HG03558 (cell line): Measurements from ENCODE around the gene C16orf78.
"Not testable (repeated sequence)": the region's sequence is repeated elsewhere in the genome, so short reads cannot be mapped to it uniquely, and the experiment has no call there.

ENCODE experiments used
- ATAC-seq: cut with Tn5 transposase; IDR thresholded peaks from one replicate; pipeline ENCODE4 v1.9.1; 2021; ENCODE audit warnings: moderate number of reproducible peaks; ENCODE audit not compliant: unreplicated experiment; ENCODE audit errors: extremely low read depth

C16orf78 gene

DNA sequence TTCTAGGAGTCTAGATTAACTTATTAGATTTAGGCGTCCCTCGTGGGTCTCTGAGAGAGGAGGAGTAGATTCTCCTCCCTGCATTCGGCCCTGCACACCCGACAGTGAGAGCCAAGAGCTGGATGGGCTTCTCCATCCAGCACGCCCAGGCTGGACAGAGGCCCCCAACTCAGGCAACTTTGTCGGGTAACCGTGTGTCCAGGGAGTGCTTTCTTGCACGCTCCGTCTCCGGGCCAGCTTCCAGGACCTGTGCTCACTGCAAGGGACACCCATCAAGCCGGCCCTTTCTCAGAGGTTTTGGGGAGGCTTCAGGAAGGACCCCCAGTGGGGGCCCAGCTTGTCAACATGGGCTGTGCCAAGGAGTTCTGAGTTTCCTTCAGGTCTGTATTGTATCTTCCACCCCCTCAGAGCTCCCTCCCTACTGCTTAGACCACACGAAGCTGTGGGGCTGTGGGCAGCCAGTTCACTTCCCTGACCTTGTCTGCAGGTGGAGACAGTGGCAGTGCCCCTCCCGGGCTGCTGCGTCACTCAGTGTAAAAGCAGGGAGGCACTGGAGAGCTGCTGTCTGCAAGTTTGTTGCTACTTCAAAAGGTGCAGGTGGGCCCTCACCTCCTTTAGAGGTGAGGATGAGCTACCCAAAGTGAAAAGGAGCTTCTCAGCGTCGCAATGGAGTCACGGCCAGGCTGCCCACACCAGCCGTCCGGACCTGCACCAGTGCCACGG, 24.0 kb upstream of the C16orf78 start:
- ATAC-seq = no peak

DNA sequence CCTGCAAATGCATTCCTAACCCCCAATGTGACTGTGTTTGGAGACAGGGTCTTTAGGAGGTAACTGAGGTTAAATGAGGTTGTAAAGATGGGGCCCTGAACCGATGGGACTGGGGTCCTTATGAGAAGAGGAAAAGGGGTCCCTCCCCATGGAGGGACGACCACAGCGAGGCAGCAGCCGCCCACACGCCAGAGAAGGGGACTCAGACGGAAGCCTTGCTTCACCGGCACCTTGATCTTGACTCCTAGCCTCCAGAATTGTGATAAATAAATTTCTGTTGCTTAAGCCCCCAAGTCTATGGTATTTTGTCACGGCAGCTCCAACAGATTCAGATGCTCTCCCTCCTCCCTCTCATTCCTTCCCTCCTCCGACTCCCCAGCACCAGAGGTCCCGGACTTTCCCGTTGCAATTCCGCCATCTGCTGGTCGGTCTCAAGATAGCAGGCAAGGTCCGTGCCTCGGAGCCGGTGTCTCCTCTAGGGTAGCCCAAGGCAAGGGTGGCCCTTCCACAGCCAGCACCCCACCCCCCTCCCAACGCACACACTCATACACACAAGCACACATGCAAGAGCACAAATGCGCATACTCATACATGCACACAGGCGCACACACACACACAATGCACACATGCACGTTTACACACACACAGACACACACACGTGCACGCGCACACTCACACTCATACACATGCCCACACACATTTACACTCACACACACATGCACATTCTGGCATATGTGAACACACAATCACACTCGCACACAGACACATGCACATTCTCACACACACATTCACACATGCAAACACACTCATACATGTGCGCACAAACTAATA, 23.1 kb upstream of the C16orf78 start:
- no peak for ATAC-seq

DNA sequence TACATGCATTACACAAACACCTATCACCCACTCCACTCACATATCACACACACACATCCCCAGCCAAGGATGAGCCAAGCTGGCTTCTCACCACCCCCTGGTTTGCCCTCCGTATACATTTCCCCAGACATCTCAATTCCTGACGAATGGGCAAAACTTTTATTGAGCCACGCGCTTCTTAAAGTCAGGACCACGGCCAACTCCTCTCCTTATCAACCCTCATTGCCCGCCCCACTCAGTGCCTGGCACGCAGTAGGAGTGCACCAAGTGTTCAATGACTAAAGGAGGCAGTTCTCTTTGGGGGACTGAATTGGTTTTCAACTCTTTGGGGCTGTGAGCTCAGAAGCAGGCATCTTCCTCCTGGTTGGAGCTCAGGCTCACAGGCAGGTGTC, 22.5 kb upstream of the C16orf78 start:
- no peak for ATAC-seq

DNA sequence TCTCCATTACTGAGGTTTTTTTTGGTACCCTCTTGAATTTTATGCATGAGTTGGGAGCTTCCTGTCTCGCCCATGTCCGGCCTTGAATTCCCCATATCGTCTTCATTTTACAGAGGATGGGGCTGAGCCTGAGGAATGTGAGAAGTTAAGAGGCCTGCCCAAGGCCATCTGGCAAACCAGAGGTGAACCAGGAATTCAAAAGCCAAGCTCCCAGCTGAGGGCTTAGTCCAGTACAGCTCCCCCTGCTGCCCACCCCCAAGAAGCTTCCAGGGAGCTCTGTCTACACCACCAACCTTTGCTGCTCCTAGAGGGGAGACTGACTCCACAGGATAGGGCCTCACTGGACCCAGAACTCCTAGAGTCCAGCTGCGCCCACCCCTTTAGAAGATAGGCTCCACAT, 20.7 kb upstream of the C16orf78 start:
- no peak for ATAC-seq

DNA sequence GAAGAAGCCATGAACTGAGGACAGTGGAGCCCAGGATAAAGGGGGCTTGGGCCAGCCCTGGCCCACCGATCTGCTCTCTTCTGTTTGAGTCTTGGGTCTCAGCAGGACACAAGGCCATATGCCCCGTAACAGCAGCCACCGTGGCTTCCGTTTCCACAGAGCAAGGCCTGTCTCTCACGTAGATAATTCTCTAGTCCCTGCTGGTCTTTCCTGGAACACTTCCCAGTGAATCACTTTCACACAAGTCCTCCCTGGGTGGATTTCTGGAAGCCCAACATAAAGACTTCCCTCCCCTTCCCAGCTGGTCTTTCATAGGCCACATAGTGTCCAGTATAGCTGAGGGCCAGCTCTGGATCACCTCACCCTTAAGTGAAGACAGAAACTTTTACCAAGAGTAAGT, 19.9 kb upstream of the C16orf78 start:
- ATAC-seq = no peak

DNA sequence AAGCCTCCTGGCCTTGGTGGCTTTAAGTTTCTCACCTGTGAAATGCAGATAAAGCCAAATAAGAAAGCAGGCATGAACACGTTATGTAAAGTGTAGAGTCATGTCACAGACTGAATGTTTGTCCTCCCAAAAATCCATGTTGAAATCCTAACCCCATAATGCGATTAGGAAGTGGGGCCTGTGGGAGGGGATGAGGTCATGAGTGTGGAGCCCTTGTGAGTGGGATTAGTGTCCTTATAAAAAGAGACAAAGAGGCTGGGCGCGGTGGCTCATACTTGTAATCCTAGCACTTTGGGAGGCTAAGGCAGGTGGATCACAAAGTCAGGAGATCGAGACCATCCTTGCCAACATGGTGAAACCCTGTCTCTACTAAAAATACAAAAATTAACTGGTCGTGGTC, 19.5 kb upstream of the C16orf78 start:
- no peak for ATAC-seq

DNA sequence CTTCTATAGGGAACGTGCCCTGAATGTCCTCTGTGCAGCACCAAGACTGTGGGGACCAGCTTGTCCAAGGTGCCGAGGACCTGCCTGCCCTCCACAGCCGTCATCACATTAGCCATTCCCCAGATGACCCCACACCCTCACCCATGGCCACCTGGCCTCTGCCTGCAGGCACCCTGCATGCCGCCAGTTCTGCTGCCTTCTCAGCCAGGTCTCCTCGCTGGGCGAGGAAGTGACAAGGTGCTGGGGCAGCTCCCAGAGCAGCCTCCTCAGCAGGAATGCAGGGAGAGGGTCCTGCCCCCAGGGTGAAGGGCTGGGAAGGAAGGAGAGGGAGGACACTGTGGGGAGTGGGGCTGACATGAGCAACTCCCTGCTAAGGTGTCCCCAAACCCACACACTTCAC, 18.6 kb upstream of the C16orf78 start:
- no peak for ATAC-seq

DNA sequence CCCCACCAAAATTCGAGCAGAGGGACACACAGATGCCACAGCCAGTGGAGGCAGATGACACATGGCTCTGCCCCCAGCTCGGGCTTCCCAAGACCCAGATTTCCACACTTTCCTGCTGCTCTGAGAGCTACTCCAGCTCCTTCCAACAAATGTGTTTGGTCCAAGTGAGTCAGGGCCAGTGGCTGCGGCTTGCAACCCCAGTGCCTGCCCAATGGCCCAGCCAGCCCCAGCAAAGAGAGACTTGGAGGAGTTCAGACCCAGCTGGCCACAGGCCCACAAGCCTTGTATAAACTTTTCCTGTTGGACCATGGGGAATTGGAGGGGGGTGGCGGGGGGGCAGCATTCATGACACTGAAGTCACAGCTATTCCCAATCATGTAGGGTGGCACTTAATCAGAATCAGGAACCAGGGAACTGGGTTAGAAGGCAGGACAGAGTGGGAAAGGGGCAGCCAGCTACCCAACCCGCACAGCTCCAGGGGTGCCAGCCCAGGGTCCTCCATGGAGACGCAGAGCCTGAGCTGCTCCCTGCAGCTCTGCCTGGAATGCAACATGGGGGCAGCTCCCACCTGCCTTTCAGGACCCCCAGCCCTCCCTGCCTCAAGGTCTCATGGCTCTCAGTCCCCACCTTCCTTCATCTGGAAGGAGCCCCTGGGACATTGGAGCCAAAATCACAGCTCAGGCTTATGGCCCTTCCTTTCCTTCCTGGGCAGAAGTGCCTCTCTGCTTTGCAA, 17.5 kb upstream of the C16orf78 start:
- no peak for ATAC-seq

DNA sequence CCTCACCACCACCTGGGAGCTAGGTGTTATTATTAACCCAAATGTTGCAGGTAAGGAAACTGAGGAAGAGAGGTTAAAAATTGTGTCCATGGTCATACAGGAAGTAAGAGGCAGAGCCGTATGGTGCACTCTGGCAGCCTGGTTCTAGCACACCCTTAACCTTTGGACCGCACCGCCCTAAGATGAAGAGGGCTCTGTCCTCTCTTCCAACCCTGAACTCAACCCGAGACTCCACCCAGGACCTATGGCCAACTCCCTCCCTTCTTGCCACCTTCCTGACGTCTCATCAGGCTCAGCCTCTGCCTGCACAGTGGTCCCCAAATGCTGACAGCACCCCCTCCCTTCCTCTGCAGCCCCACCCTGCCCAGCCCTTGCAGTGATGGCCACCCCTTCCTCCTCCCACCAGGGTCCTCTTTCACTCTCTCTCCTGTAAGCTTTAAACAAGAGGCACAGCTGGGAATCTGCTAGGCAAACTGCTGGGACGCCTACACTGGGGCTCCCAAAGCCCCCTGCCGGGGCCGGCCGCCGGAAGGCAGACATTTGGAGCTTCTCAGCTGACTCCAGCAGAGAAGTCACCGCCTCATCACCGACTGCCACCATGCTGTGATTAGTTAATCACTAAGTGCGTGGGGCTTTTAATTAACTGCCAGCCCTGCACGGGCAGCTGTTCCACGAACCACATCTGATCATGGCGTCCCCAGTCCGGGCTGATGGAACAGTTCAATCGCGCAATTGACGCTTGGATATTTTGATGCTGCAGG, 16.7 kb upstream of the C16orf78 start:
- ATAC-seq = no peak

DNA sequence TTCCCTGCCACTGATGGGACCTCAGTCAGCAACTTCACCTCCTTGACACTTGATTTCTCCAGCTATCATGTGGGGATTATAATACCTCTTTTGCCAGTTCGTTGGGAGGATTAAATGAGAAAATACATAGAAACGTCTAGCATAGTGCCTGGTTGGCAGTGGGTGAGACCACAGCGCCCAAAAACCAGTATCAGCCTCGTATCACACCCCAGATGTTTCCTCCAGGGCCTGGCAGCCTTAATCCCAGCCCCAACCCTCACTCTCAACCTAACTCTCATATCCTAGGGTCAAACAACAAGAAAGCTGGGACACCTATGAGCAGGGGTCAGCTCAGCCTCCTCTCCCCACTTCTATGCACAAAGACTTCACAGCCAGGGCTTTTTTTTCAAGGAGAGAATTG, 14.0 kb upstream of the C16orf78 start:
- no peak for ATAC-seq

DNA sequence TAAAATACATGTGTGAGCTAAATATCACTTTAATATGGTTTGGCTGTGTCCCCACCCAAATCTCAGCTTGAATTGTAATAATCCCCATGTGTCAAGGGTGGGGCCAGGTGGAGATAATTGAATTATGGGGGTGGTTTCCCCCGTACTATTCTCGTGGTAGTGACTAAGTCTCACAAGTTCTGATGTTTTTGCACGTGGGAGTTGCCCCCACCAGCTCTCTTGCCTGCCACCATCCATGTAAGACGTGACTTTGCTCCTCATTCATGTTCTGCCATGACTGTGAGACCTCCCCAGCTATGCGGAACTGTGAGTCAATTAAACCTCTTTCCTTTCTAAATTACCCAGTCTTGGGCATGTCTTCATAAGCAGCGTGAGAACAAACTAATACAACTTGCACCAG, 11.9 kb upstream of the C16orf78 start:
- ATAC-seq = not testable (repeated sequence)

DNA sequence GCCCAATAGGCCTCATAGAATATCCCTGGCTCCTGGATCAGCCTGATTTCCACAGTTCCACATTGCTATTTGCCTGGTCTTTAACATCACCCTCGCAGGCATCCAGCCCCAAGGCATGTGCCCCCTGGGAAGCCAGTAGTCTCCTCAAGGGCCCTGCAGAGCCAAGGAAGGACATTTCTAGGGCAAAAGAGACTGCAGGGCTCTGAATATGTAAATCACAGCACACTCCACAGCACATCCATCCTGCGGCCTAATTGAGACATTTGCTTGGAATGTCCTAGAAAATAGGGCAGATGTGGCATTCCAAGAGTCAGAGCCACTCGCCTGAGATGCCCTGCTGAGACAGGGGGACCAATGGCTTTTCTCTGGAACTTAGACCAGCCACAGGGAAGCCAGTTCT, 11.4 kb upstream of the C16orf78 start:
- ATAC-seq = no peak

DNA sequence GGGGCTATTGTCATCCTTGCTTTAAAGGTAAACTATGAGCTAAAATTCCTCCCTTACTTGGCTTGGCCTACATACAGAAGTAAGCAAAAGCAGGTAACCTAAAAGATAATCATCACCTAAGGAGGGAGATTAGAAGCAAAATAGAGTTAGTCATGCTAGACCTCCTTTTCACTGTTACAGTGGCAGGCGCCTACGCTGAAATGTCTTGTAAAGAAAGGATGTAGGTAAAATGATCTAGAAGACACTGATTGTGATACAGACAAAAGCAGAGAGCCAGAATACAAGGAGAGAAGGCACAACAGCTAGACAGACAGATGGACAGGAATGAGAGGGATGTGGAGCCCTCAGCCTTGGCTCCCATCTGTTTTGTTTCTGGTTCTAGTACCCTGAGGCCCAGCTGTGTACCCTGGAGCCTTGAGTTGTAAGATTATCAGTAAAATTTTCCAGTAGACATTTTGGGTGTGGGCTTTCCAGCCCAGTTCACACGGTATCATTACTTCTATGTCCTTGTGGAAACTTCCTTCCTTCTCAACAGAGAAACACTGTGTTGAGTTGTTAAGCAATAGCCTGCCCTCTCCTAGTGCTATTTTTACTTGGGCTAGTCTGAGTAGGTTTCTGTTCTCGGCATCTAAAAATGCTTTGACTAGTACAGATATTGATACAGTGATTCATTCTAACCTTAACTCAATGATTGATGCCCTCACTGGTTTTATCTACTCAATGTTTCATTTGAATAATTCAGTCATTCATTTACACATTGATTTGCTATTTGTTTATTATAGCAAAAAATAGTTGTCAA, 7.7 kb upstream of the C16orf78 start:
- peak; percentile 78 for ATAC-seq

DNA sequence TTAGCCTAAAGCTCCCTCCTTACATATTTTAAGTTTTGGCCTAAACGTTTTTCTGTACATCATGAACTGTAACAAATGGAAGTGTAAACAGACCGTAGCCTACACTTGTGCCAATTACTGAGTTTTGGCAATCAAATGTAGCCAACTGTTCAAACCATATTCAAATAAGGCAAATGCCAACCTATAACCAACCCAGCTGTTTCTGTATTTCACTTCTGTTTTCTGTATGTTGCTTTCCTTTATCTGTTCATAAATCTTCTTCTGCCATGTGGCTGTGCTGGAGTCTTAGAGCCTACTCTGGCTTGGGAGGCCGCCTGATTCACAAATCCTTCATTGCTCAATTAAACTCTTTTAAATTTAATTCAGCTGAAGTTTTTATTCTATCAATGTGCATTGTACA, 6.9 kb upstream of the C16orf78 start:
- no peak for ATAC-seq

DNA sequence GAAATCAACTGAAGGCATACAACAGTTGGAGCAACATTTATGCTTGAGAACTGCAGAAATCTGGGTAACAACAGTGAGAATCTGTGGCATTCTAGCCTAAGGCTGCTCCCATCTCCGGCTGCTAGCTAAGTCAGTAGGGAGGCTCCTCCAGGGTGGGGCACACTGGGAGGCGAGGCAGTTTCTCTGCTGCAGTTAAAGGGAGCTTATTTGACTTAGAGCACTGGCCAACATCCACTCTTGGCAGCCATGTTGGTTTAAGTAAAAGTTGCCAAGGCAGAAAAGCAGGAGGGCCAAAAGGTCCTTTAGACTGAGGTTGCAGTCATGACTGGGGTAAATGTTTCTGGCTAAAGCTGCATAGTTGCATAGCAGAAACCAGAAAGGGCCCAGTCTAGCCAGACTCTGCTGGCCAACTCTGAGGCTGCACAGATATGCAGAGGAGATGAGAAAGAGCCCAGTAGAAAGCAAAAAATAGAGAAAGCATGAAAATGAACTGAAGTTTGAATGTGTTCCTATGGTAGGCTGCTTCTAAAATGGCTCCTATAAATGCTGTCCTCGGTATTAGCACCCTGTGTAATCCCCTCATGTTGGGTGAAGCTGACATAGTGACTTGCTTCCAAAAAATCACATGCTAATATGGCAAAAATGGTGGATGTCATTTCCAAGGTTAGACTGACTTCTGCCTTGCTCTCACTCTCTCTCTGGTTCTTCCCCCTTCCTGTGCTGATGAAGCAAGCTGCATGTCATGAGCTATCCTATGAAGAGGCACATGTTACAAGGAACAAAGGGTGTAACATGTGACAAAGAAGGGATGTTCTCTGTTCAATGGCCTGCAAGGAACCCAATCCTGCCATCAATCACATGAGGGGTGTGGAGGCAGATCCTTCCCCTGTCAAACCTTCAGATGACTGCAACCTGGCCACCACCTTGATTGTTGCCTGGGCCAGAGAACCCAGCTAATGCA, 3.7 kb upstream of the C16orf78 start:
- no peak for ATAC-seq

DNA sequence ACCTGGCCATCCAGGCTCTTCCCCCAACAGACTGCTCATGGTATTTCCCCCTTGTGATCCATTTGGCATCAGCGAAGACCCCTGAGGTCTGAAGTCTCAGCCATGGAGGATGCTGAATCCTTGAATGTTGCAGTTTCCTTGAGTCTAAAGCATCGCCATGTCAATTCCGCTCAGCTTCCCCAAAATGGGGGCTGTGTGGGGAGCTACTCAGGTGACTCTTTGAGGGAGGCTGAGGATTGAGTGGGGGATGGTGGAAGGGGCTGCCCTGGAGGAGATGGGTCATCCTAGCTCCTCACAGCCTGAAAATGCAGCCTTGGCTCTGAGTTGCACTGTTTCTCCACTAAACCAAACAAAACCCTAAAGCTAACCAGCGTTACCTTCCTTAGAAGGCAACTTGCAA, 2.6 kb downstream of the C16orf78 start:
- no peak for ATAC-seq

DNA sequence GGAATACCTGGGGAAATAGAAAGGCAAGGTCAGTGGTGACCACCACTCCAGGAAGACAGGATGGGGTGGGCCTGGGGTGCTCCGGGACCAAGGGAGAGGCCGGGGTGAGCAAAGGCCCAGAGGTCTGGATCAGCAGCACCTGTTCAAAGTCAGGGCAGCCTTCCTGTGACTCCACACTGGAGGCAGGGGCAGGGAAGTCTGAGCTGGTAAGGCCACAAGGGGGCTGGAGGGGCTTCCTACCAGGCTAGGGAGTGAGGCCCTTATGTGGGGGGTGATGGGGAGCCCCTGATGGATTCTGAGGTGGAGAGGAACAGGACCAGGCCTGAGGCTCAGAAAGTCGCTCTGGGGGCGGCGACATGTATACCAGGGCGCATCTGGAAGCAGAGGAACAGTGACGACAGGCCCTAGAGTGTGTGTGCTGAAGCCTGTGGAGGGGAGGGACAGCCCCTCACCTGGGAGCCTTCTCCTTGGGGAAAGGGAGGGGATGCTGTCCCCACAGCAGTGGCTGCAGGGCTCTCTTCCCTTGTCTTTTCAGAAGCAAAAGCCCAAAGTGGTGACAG, 3.7 kb downstream of the C16orf78 start:
- no peak for ATAC-seq

DNA sequence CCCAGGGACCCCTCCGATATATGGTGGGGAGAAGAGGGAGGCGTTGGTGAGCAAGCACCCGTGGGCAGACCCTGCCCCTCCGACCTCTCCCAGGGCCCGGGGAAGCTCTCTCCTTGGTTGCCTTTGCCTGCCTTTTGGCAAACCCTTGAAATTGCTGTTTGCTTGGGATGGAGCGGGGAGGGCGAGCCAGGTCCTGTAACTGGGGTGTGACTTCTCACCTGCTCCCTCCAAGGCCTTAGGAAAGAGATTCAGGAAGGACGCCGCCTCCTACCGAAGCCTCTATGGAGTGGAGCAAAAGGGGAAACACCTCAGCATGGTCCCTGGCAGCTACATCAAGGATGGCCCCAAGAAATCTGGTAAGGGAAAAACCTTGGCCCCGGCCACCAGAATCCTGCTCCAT, 4.6 kb downstream of the C16orf78 start:
- ATAC-seq = no peak
